GM18873 (cell line): ENCODE data around the gene ZSWIM8.
"Not testable (repeated sequence)": the region's sequence is repeated elsewhere in the genome, so short reads cannot be mapped to it uniquely, and the experiment has no call there.

Experiments used
- ATAC-seq: cut with Tn5 transposase; IDR thresholded peaks from one replicate; pipeline ENCODE4 v1.9.1; 2021; ENCODE audit warnings: mild to moderate bottlenecking, moderate library complexity, moderate number of reproducible peaks; ENCODE audit not compliant: unreplicated experiment, low FRiP score

Gene ZSWIM8

GRCh38 chr10:73813333-73813732 lies 27.9 kb downstream of the ZSWIM8 start:
- no peak for ATAC-seq

DNA sequence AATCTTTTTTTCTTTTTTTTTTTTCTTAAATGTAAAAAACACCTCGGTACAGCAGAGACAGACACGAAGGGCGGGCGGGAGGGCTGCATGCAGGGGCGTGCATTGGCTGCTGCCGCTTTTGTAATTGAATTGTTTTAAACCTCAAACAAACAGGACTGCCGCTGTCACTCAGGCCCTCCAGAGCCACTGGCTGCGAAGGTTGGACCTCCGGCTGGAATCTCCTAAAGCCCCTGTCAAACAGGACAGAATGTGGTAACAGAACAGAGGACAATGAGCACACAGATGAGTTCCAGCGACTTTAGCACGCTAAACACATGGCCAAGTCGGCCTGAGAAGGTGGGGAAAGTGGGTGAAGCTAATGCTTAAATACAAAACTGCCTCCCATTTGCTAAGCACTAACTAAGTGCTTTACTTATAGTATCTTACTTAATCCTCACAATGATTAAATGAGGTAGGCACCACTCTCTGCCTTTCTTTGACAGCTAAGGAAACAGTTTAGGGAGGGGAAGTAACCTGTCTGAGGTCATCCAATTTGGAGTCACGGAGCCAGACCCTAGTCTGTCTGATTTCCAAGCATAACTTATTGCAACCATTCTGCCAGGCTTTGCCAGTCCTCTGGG lies 29.0 kb downstream of the ZSWIM8 start:
- ATAC-seq = no peak

DNA sequence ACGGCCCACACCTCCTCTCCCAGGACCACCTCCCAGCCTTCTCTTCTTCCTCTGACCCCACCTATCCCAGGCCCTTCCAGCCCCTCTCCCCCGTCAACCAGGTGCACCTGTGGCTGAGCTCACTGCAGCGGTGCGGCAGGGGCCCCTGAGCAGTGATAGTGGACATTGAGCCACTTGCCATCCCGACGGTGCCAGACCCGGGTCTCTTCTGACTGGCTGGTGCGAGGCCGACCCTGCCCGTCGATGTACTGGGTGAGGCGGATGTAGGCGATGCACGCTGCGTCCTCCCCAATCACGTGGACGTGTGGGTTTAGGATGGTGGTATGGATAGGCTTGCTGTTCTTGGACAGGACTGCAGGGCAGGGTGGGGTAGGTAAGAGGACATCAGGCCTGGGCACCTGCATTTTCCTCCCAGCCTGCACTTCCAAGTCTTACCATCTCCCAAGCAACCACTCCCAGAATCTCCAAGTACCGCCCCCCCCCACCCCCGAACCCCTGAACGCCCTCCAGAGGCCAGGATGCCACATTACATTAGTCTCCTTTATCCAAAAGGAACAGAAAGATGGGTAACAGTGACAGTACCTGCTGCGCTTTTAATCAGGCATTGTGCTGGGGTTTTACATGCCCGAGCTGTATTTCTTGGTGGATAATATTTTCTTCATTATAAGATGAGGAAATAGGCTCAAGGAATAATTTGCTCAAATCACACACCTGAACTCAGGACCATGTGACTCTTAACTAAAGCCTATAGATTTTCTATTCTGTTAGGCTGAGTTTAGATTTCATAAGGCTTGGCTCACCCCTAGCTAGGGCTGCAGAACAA lies 29.7 kb downstream of the ZSWIM8 start:
- ATAC-seq = no peak

DNA sequence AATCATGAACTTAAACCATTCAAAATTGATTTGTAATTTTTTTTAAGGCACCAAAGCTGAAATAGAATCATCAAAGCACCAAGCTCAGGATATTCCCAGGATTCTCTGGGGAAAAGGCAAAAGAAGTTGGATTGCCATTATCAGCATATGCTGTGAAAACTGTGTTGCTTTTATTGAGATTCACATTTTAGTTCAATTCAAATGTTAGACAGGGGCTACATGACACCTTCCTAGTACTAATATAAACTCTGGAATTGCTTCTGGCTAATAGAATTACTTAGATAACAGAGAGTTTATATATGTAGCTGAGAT lies 30.3 kb downstream of the ZSWIM8 start:
- ATAC-seq = no peak

- no peak for ATAC-seq
Measured at GRCh38 chr10:73816917-73817729, 31.7 kb downstream of the ZSWIM8 start.

- no peak for ATAC-seq
Measured at GRCh38 chr10:73817826-73818225, 32.4 kb downstream of the ZSWIM8 start.

- ATAC-seq = no peak
Measured at GRCh38 chr10:73818402-73818801, 33.0 kb downstream of the ZSWIM8 start.

DNA sequence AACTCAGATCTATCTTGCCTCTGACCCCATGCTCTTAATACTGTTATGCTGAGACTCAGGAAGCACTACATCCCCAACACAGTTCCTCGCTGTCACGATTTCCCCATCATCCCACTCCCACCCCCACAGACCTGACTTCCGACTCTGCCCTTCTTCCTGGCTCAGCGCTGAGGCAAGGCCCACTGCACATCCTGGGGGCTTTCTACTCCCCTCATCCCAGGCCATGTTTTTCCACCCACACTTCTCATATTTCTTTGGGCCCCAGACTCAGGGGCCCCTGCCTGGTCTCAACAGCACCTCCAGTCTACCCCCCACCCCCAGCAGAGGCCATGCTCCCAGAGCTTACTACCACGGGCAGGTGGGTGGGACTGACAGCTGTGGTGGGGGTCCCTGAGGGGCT lies 33.7 kb downstream of the ZSWIM8 start:
- no peak for ATAC-seq

GRCh38 chr10:73819513-73820093 lies 34.2 kb downstream of the ZSWIM8 start:
- ATAC-seq = no peak

GRCh38 chr10:73823391-73823790 lies 38.0 kb downstream of the ZSWIM8 start:
- ATAC-seq = no peak

GRCh38 chr10:73824146-73824725 lies 38.8 kb downstream of the ZSWIM8 start:
- no peak for ATAC-seq

DNA sequence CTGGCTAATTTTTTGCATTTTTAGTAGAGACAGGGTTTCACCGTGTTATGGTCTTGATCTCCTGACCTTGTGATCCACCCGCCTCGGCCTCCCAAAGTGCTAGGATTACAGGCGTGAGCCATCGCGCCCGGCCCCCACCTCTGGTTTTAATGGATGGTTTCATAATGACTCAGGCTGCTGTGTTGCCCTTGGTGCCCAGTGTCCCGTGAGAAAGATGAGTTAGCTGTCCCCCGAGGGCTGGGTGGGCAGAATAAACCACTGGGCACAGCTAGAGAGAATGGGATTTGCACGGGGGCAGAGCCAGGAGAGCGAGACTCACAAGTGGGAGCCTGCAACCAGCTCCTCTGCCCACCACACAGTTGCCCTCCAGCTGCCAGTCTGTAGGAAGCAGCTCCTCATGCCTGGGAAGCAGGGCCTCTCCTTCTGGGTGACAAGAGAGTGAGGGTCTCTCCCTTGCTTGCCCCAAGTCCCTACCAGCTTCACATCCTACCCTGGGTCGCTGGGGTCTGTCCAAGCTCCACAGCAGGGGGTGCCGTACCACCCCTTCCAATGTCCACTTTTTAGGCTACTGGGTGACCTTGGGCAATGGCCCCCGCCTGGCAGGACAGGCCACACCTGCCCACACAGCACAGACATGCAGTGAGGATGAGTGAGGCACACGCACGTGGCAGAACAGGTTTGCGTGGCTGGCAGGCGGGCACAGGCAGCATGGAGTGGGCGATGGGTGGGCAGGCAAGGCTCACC lies 42.1 kb downstream of the ZSWIM8 start:
- no peak for ATAC-seq

- no peak for ATAC-seq
Measured at GRCh38 chr10:73828161-73828560, 42.8 kb downstream of the ZSWIM8 start.

DNA sequence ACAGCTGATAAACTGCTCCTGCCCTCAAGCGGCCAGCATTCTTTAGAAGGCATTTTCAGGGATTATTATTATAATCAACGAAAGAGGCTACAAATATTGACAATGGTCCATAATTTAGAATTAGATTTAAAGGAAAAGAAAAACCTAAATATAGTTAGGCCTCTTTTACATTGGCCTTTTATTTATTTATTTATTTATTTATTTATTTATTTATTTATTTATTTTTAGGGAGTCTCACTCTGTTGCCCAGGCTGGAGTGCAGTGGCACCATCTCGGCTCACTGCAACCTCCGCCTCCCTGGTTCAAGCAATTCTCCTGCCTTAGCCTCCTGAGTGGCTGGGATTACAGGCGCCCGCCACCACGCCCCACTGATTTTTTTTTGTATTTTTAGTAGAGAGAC lies 43.7 kb downstream of the ZSWIM8 start:
- not testable (repeated sequence) for ATAC-seq

DNA sequence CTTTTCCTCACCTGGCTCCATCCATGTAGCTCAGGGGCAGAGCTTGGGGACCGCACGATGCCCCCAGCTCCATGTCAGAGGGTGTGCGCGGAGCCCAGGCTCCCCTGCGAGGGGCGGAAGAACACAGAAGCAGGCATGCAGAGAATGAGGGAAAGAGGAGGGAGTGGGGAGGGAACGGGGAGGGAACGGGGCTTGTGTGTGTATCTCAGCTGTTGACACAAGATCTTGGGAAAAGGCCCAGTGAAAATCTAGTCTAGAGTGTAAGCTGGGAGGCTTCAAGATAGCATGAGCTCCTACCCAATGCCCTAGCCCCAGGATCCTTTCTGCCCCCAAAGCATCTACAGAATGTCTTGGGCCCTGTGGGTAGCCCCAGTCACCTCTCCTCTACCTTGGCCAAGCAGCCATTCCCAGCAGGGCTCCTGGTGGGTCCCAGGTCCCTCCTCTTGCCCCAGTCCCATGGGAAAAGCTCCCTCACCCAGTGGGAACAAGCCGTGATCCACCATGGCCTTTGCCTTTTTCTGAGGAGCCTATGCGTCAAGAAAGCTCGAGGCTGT lies 51.1 kb downstream of the ZSWIM8 start:
- no peak for ATAC-seq

GRCh38 chr10:73837072-73837471 lies 51.7 kb downstream of the ZSWIM8 start:
- no peak for ATAC-seq

DNA sequence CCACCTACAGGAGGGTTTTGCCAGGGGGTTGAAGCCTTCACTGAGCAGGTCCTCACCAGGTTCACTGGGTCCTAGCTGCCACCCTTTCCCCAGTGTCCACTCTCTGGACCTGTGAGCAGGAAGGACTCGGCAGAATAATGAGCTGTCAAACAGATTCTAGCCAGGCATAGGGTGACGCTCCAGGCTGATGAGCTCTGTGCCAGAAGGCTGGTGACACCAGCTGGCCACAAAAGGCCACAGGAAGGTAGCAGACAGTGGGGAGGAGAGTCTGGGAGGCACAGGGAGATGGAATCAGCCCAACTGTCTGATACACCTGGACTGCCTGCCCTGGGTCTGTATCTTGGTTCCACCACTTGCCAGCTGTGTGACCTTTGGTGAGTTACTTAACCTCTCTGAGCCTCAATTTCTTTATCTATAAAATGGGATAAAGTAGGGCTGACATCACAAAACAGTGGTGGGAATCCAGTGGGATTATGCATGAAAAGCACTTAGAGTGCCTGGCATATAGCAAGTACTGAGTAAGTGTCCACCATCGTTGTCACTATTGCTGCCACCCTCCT lies 52.7 kb downstream of the ZSWIM8 start:
- ATAC-seq = no peak

DNA sequence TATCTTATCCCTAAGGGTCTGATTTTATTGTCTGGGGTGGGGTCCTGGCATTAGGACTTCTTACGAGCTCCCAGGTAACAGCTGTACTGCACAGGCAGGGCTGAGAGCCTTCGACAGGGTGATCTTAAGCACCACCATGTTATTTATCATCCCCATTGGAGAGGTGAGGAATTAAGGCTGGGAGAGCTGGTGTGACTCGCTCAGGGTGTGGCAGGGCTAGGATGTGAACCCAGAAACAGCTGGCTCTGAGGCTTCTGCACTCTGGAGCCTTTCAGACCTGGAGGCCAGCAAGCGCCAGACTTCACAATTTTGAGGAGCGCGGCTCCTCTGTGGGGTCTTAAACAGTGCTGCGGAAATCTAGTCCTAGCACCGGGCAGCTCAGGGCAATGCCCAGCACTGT lies 53.4 kb downstream of the ZSWIM8 start:
- ATAC-seq = no peak

DNA sequence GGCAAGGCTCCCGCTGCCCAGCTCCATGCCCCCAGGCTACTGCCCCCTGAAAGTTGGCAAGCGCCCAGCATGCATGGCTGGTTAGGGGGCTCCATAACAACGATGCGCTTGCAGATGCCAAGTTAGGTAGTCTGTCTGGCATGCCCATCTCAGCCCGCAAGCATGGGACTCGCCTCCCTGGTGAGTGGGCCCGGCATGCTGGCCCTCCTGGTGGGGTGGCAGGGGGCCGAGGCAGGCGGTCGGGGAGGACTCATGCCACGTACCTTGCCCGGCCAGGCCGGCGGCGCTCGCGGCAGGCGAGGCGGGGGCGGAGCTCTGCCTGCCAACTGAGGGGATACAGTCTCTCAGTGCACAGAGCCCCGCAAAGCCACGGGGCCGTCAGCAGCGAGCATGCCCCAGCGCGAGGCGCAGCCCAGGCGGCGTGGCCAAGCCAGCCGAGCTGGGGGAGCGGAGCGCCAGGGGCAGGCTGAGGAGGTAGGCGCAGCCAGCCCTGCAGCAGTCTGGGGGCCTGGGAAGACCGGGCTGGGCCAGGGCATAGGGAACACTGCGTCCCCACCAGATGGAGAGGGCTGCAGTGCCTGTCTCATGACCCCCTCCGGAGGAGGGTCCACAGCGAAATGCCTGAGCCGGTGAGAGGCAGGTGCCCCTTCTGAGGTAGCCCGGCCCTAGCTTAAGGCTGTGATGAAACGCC lies 54.0 kb downstream of the ZSWIM8 start:
- ATAC-seq = no peak
